ENCODE measurements around the gene FLYWCH2.

FLYWCH2 gene

DNA sequence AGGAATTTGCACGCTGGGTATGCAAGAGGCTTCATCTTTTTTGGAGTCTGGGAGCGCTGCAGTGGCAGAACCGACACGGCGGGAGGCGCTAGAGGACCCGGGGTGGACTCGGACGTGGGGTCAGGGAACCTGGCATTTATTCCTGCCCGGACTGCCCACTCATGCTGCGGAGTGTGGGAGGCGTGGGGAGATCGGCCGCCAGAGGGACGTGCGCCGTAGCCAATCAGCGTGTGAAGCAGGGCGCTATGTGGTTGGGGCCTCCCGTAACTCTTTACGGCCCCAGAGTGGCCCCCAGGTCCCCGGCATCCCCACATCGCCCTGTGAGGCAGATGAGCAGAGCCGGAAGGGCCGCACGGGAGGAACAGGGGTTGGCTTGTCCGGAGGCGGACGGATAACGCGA is 11.2 kb downstream of the FLYWCH2 start:
- DNase-seq (ENCODE audit: insufficient read length, low spot score) (no peak), FAIRE-seq (no peak)
- TF ChIP-seq, protein P1, sequence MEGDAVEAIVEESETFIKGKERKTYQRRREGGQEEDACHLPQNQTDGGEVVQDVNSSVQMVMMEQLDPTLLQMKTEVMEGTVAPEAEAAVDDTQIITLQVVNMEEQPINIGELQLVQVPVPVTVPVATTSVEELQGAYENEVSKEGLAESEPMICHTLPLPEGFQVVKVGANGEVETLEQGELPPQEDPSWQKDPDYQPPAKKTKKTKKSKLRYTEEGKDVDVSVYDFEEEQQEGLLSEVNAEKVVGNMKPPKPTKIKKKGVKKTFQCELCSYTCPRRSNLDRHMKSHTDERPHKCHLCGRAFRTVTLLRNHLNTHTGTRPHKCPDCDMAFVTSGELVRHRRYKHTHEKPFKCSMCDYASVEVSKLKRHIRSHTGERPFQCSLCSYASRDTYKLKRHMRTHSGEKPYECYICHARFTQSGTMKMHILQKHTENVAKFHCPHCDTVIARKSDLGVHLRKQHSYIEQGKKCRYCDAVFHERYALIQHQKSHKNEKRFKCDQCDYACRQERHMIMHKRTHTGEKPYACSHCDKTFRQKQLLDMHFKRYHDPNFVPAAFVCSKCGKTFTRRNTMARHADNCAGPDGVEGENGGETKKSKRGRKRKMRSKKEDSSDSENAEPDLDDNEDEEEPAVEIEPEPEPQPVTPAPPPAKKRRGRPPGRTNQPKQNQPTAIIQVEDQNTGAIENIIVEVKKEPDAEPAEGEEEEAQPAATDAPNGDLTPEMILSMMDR (IDR thresholded peaks at IDR 0.05; ENCODE audit: insufficient read depth, missing control alignments) = no peak

DNA sequence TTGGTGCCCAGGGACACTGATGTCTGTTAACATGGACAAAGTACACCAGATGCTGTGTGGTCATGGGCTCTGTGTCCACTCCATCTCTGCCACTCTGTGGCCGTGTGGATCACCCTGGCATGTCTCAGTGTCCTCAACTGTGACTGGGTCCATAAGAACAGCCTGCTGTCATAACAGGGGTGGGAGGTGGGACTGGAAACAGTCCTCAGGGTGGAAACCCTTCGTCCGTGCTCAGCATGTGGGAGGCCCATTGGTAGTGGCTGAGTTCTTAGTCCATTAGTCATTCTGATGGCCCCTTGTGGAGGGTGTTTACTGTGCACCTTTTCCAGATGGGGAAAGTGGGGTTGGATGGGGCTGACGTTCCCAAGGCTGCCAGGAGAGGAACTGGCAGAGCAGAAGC is 12.8 kb downstream of the FLYWCH2 start:
- DNase-seq (ENCODE audit: insufficient read length, low spot score) (no peak), FAIRE-seq (no peak)
- TF ChIP-seq, protein P1 (IDR thresholded peaks at IDR 0.05; ENCODE audit: insufficient read depth, missing control alignments) = no peak

DNA sequence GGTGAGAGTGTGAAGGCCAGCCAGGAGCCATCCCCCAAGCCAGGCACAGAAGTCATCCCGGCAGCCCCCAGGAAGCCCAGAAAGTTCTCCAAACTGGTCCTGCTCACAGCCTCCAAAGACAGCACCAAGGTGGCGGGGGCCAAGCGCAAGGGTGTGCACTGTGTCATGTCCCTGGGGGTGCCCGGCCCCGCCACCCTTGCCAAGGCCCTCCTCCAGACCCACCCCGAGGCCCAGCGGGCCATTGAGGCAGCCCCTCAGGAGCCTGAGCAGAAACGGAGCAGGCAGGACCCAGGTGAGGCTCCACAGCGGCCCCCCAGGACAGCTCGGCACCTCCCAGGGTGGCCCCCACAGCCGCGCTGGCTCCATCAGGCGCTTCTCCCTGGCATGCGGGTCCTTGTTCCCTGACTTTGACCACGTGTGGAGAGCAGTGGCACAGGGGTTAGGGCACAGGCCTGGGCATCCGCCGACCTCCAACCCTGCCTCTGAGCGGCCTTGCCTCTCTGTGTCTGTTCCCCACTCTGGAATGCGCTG is 13.5 kb downstream of the FLYWCH2 start:
- DNase-seq (ENCODE audit: insufficient read length, low spot score) (no peak), FAIRE-seq (no peak)
- TF ChIP-seq, protein P1 (IDR thresholded peaks at IDR 0.05; ENCODE audit: insufficient read depth, missing control alignments) = no peak

DNA sequence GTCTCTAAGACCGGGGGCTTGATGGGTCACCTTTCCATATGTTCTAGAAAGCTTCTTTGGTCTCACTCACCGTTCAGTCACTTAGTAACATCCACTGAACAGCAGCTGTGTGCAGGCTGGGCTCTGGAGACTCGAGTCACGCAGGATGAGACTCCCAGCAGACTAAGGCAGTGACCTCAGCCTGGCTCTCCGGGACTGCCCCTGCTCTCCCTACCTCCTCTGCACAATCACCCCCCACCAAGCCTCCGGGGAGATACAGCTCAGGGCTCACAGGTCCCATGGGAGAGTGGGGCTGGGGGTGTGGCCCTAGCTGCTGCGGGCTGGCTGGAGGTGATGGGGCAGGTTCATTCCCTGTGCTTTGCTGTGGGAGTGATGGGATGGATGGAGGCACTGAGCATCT is 14.1 kb downstream of the FLYWCH2 start:
- DNase-seq (ENCODE audit: insufficient read length, low spot score) = no peak
- TF ChIP-seq, protein P1 (IDR thresholded peaks at IDR 0.05; ENCODE audit: insufficient read depth, missing control alignments) = no peak
- no peak for FAIRE-seq

DNA sequence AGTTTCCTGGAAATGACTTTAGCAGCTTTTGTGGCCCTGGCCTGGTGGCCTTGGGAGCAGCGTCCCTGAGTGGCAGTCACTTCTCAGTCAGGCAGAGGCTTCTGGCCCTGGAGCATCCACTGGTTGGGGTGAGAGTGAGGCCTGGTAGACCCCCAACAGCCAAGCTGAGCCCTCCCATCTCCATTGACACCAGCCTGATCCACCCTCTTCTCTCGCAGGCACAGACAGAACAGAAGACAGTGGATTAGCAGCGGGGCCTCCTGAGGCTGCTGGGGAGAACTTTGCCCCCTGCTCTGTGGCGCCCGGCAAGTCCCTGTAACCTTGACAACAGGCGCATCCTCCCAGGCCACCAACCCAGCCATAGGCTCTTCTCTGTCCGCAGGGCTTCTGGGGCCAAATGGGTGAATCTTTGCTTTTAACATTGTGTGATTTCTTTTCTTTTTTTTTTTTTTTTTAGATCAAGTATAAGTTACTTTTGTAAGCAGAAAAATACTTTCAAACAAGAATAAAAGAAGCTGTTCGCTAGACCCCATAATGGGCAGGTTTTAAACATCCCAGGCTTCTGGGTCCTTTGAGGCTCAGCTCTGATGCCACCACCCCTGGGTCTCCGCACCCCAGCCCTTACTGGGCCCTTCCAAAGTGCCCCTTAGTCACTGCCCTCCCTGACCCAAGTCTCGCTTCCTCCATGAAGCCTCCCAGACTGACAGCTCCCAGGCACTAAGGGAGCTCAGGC is 16.0 kb downstream of the FLYWCH2 start:
- TF ChIP-seq, protein P1 (IDR thresholded peaks at IDR 0.05; ENCODE audit: insufficient read depth, missing control alignments) = no peak
- FAIRE-seq (no peak), DNase-seq (ENCODE audit: insufficient read length, low spot score) (no peak)

DNA sequence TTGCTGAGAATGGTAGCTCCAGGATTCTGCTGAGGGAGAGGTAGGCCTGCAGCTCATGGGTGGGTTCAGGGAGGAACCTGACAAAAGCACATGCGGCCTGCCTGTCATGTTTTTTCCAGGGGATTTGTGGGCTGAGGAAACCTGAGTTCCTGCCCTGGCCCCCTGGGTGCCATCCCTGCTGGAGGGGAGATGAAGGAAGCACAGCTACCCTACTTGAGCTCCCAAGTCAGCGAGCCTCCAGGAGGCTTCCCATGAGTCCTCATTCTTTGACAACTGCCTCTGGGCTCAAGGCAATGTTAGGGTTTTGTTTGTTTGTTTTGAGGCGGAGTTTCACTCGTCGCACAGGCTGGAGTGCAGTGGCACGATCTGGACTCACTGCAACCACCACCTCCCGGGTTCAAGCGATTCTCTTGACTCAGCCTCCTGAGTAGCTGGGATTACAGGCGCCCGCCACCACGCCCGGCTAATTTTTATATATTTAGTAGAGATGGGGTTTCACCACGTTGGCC is 16.6 kb downstream of the FLYWCH2 start:
- FAIRE-seq (no peak), DNase-seq (ENCODE audit: insufficient read length, low spot score) (no peak)
- TF ChIP-seq, protein P1 (IDR thresholded peaks at IDR 0.05; ENCODE audit: insufficient read depth, missing control alignments) = no peak

DNA sequence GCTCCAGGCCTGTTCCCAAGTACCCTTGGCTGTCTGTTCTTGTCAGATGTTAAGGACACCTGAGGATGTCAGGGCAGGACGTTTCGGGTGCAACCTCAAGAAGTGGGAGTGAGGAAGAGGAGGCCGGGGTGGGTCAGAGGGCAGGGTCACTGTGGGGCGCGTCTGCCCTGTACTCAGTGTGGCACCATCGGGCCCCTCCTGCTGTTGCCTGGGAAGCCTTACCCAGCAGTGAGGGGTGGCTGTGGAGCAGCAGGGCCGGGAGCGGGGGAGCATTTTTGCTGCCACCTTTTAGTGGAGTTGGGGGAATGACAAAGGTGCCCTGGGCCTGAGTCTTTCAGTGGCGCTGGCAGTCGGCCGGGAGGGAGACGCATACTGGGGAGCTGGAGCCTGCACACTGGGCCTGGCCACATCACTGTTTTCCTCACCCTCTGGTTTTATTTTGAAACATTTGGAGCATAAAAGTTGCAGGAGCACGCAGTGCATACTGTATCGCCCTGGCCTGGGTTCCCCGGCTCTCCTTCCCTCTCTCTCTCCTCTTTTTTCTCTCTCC is 17.6 kb downstream of the FLYWCH2 start:
- TF ChIP-seq, protein P1 (IDR thresholded peaks at IDR 0.05; ENCODE audit: insufficient read depth, missing control alignments) = no peak
- no peak for DNase-seq (ENCODE audit: insufficient read length, low spot score)
- no peak for FAIRE-seq

Measured in D721Med (cell line).